H1 (cell line): ENCODE measurements around the gene PDSS1. TPM values are rescaled to one million over a fixed set of nuclear protein-coding genes. Genes with fewer than 3 reads are reported as not detected.
A peak's percentile ranks its signal among the peaks of the same experiment; 100 is the strongest.

Source experiments
- CTCF ChIA-PET: fragments of 300-600 bp; sonication (Branson Sonifier 250); formaldehyde crosslinking; loops from one replicate; lab custom pipeline; 2021; ENCODE audit not compliant: partially characterized antibody; lab: Charles Lee
- POLR2A ChIA-PET: fragments of 300-600 bp; sonication (Branson Sonifier 250); formaldehyde crosslinking; loops from one replicate; lab custom pipeline; 2021; ENCODE audit warnings: inconsistent platforms; ENCODE audit not compliant: partially characterized antibody; lab: Charles Lee
- DNase-seq, 2 experiments: peaks; one replicate each; pipeline versions ENCODE4 v3.0.0 to v3.0.0-alpha.2; 2010 to 2022; ENCODE audit warnings: low spot score in 2 of 2, low read depth in 1 of 2, mixed read lengths in 1 of 2
- FAIRE-seq: peaks from 2 replicates; lab custom pipeline; 2011; peaks lifted over from hg19 to GRCh38; lab: Jason Lieb, UNC
- H2AFZ ChIP-seq: 2 replicates; pipeline ENCODE4 v1.8.1; 2012; ENCODE audit warnings: low read length, inconsistent platforms
- H2AK5ac ChIP-seq: 2 replicates; pipeline ENCODE4 v1.6.1; 2013; ENCODE audit warnings: low read depth, low read length
- H2BK120ac ChIP-seq: replicated peaks from 2 replicates; pipeline ENCODE3; 2013; ENCODE audit warnings: low read depth, low read length, inconsistent platforms
- H2BK12ac ChIP-seq: 2 replicates; pipeline ENCODE4 v1.6.1; 2013; ENCODE audit warnings: low read depth, low read length
- H2BK15ac ChIP-seq: 2 replicates; pipeline ENCODE4 v1.6.1; 2013; ENCODE audit warnings: low read length
- H2BK20ac ChIP-seq: 2 replicates; pipeline ENCODE4 v1.6.1; 2013; ENCODE audit warnings: low read length
- H2BK5ac ChIP-seq: 2 replicates; pipeline ENCODE4 v1.6.1; 2013; ENCODE audit warnings: low read depth, low read length
- H3K14ac ChIP-seq: 2 replicates; pipeline ENCODE4 v1.6.1; 2013; ENCODE audit warnings: inconsistent platforms; ENCODE audit not compliant: insufficient read length
- H3K18ac ChIP-seq: 2 replicates; pipeline ENCODE4 v1.6.1; 2013; ENCODE audit warnings: low read length; ENCODE audit errors: extremely low read depth
- H3K23ac ChIP-seq: 2 replicates; pipeline ENCODE4 v1.6.1; 2013; ENCODE audit warnings: inconsistent platforms; ENCODE audit not compliant: insufficient read length
- H3K23me2 ChIP-seq: 2 replicates; pipeline ENCODE4 v1.6.1; 2013; ENCODE audit warnings: low read depth, low read length
- H3K27ac ChIP-seq: 2 replicates; pipeline ENCODE4 v1.6.1; 2011; ENCODE audit warnings: low read depth, low read length, inconsistent platforms
- H3K27me3 ChIP-seq, 4 experiments: replicated peaks in 1 of 4; 1 replicate in 1 of 4; 2 replicates in 3 of 4; pipeline versions ENCODE4 v1.6.1 to v1.8.1; 2011 to 2013; ENCODE audit warnings: low read length in 3 of 4, mild to moderate bottlenecking in 3 of 4, inconsistent platforms in 2 of 4, mixed read lengths in 2 of 4, moderate library complexity in 1 of 4; ENCODE audit not compliant: control insufficient read depth in 3 of 4, insufficient read depth in 3 of 4; ENCODE audit errors: extremely low read depth in 1 of 4
- H3K36me3 ChIP-seq, 4 experiments: 2 replicates each; pipeline versions ENCODE4 v1.6.1 to v1.8.1; 2011 to 2013; ENCODE audit warnings: mild to moderate bottlenecking in 4 of 4, low read length in 3 of 4, moderate library complexity in 2 of 4, control low read depth in 1 of 4, inconsistent platforms in 1 of 4; ENCODE audit not compliant: insufficient read depth in 4 of 4, control insufficient read depth in 2 of 4
- H3K4ac ChIP-seq: replicated peaks from 2 replicates; pipeline ENCODE3; 2013; ENCODE audit warnings: low read length, low read depth, mixed read lengths, inconsistent platforms; ENCODE audit not compliant: insufficient read length
- H3K4me1 ChIP-seq, 4 experiments: replicated peaks in 1 of 4; 1 replicate in 1 of 4; 2 replicates in 3 of 4; pipeline versions ENCODE4 v1.6.1 to v1.8.1; 2011 to 2013; ENCODE audit warnings: low read length in 3 of 4, inconsistent platforms in 2 of 4, mixed read lengths in 1 of 4; ENCODE audit not compliant: insufficient read depth in 4 of 4, control insufficient read depth in 3 of 4
- H3K4me2 ChIP-seq, 2 experiments: 2 replicates each; pipeline versions ENCODE4 v1.6.1 to v1.8.1; 2011 to 2013; ENCODE audit warnings: low read depth in 2 of 2, low read length in 2 of 2, control low read depth in 1 of 2, inconsistent platforms in 1 of 2, mild to moderate bottlenecking in 1 of 2; ENCODE audit not compliant: insufficient read depth in 1 of 2
- H3K4me3 ChIP-seq, 4 experiments: fragments of 200-600, 300-600 bp in 1 of 4; sonication (generic), shearing (Covaris generic), sonication (Bioruptor Twin) in 1 of 4; 2 replicates each; pipeline versions ENCODE4 v1.5.1 to v1.8.1; 2011 to 2016; ENCODE audit warnings: low read length in 4 of 4, low read depth in 3 of 4, control low read depth in 2 of 4, inconsistent platforms in 2 of 4, mild to moderate bottlenecking in 2 of 4, mixed read lengths in 1 of 4, moderate library complexity in 1 of 4; ENCODE audit not compliant: insufficient read depth in 2 of 4; ENCODE audit errors: extremely low read depth in 1 of 4
- H3K56ac ChIP-seq: replicated peaks from 2 replicates; pipeline ENCODE3; 2013; ENCODE audit warnings: low read depth, mild to moderate bottlenecking, mixed read lengths, low read length, inconsistent platforms; ENCODE audit not compliant: insufficient read length
- H3K79me1 ChIP-seq: 2 replicates; pipeline ENCODE4 v1.6.1; 2013; ENCODE audit warnings: low read depth, low read length, control low read depth
- H3K79me2 ChIP-seq, 2 experiments: 2 replicates each; pipeline versions ENCODE4 v1.6.1 to v1.8.1; 2012 to 2013; ENCODE audit warnings: low read length in 2 of 2, mild to moderate bottlenecking in 2 of 2, inconsistent platforms in 1 of 2; ENCODE audit not compliant: insufficient read depth in 2 of 2, control insufficient read depth in 1 of 2
- H3K9ac ChIP-seq, 4 experiments: replicated peaks in 1 of 4; 1 replicate in 1 of 4; 2 replicates in 3 of 4; pipeline versions ENCODE4 v1.6.1 to v1.8.1; 2011 to 2013; ENCODE audit warnings: low read depth in 3 of 4, low read length in 3 of 4, control low read depth in 2 of 4, mild to moderate bottlenecking in 2 of 4, moderate library complexity in 2 of 4, inconsistent platforms in 1 of 4; ENCODE audit errors: extremely low read depth in 1 of 4
- H3K9me3 ChIP-seq, 2 experiments: 2 replicates each; pipeline versions ENCODE4 v1.6.1 to v1.8.1; 2012 to 2013; ENCODE audit warnings: mild to moderate bottlenecking in 2 of 2, moderate library complexity in 2 of 2, control low read depth in 1 of 2, inconsistent platforms in 1 of 2, low read depth in 1 of 2, low read length in 1 of 2, mixed read lengths in 1 of 2; ENCODE audit not compliant: insufficient read depth in 2 of 2
- H4K20me1 ChIP-seq, 2 experiments: replicated peaks in 1 of 2; 2 replicates each; pipeline versions ENCODE3 to v1.8.1; 2011 to 2013; ENCODE audit warnings: inconsistent platforms in 2 of 2, low read length in 2 of 2, mild to moderate bottlenecking in 1 of 2; ENCODE audit not compliant: insufficient read depth in 2 of 2, control insufficient read depth in 1 of 2
- H4K5ac ChIP-seq: 2 replicates; pipeline ENCODE4 v1.6.1; 2013; ENCODE audit warnings: low read length, low read depth, mixed read lengths, inconsistent platforms; ENCODE audit not compliant: insufficient read length
- H4K8ac ChIP-seq: 2 replicates; pipeline ENCODE4 v1.8.0; 2013; ENCODE audit warnings: mild to moderate bottlenecking, moderate library complexity, low read length, inconsistent platforms; ENCODE audit not compliant: insufficient read depth; ENCODE audit errors: extremely low read depth
- H4K91ac ChIP-seq: replicated peaks from 2 replicates; pipeline ENCODE3; 2013; ENCODE audit warnings: low read length, mixed read lengths, inconsistent platforms; ENCODE audit not compliant: insufficient read length
- CBX5 ChIP-seq: fragments of 300-800, 300-1000 bp; sonication (generic); IDR thresholded peaks from 2 replicates; pipeline ENCODE4 v1.7.1; 2016; ENCODE audit warnings: antibody characterized with exemption, low read length, low read depth
- RAD21 ChIP-seq, 2 experiments: IDR thresholded peaks in 1 of 2; conservative IDR thresholded peaks in 1 of 2; 2 replicates each; pipeline ENCODE4 v1.6.1; 2011; ENCODE audit warnings: low read depth in 2 of 2, low read length in 2 of 2, improper control_type of control experiment in 1 of 2, inconsistent platforms in 1 of 2, mild to moderate bottlenecking in 1 of 2, moderate library complexity in 1 of 2
- USF2 ChIP-seq: IDR thresholded peaks from 2 replicates; pipeline ENCODE4 v1.6.1; 2011; ENCODE audit warnings: low read length, improper control_type of control experiment
- WGBS, 2 experiments: shearing (Covaris generic) in 1 of 2; methylation state at CpG; one replicate each; pipeline versions ENCODE4 v1.1.6 to v1.1.7; 2013 to 2015; ENCODE audit warnings: low lambda C conversion rate in 2 of 2, mixed read lengths in 2 of 2, inconsistent platforms in 1 of 2, low coverage in 1 of 2, missing lambda C conversion rate in 1 of 2; ENCODE audit not compliant: insufficient replicate concordance in 2 of 2, insufficient coverage in 1 of 2, insufficient read length in 1 of 2; ENCODE audit errors: extremely low coverage in 1 of 2, missing lambda C conversion rate in 1 of 2; 5-methylcytosine and 5-hydroxymethylcytosine counted together
- polyA plus RNA-seq, 7 experiments: library from polyadenylated mRNA; depleted of rRNA in 3 of 7; stranded (reverse) in 5 of 7; unstranded in 2 of 7; fragments of >200 nt in 5 of 7; fragments of 200-250 nt in 2 of 7; gene quantifications; 1 replicate in 5 of 7; 2 replicates in 1 of 7; 4 replicates in 1 of 7; pipeline versions ENCODE4 v1.2.1 to v1.2.3, GENCODE V29; 2011 to 2013; ENCODE audit warnings: missing spikeins in 2 of 7, mixed read lengths in 2 of 7
- total RNA-seq: library from RNA; stranded (reverse); fragmentation: NEBNext Ultra II Directional; extraction: Animal tissue kit (Norgen Biotek cat#: 25700); gene quantifications from 2 replicates; pipeline ENCODE4 v1.2.1, GENCODE V29; 2021

Gene PDSS1
- total and polyA plus RNA-seq, 2 of the 8 experiments (the other 6 are each of a cell fraction or from before 2014, with no cell fraction given): 21.3 to 26.0 TPM

- peak; percentile 36 to 40 for TF ChIP-seq RAD21 (IDR thresholded peaks at IDR 0.05 in 1 of 2, conservative IDR thresholded peaks at IDR 0.05 in 1 of 2; ENCODE audit: low read depth in 2 of 2, low read length in 2 of 2)
- no peak for TF ChIP-seq USF2
- no peak for TF ChIP-seq CBX5
- ChIA-PET POLR2A (interaction anchor here (0.7 kb wide), 1 partner anchor 214 kb away, joined by 3 read pairs; no protein-coding TSS in a partner anchor), CTCF (interaction anchor here (0.7 to 8.2 kb wide), 6 partner anchors 12 to 185 kb away, joined by 3 to 147 read pairs (median 4); no protein-coding TSS in a partner anchor)
- H3K23ac ChIP-seq: no peak overlapping the region
- no peak overlapping the region for H3K27ac ChIP-seq
- H3K27me3 ChIP-seq: no peaks in the 10 kb centered on the region
- no peak overlapping the region for H4K8ac ChIP-seq
- no peak overlapping the region for H2AK5ac ChIP-seq
- no peak overlapping the region for H2BK5ac ChIP-seq
- no peak overlapping the region for H3K56ac ChIP-seq
- no peak overlapping the region for H3K4me3 ChIP-seq
- H3K36me3 ChIP-seq: peaks cover 0 to 35% (median 16%) of the 10 kb centered on the region in 4 experiments; a peak in 5 of 8 replicates
- no peaks in the 10 kb centered on the region for H3K79me2 ChIP-seq
- H3K79me1 ChIP-seq: no peaks in the 10 kb centered on the region
- no peak overlapping the region for H2AFZ ChIP-seq
- H4K91ac ChIP-seq: no peak overlapping the region
- no peak overlapping the region for H2BK120ac ChIP-seq
- H2BK15ac ChIP-seq: no peak overlapping the region
- DNase-seq (no peak), FAIRE-seq (no peak)
- H3K18ac ChIP-seq: no peak overlapping the region
- peaks cover 0 to 1% (median under 1%) of the 10 kb centered on the region in 4 experiments; a peak in 2 of 7 replicates for H3K4me1 ChIP-seq
- H3K9ac ChIP-seq: no peak overlapping the region
- no peaks in the 10 kb centered on the region for H4K20me1 ChIP-seq
- H3K4ac ChIP-seq: no peak overlapping the region
- H4K5ac ChIP-seq: no peak overlapping the region
- no peaks in the 10 kb centered on the region for H3K9me3 ChIP-seq
- no peak overlapping the region for H3K4me2 ChIP-seq
- no peak overlapping the region for H2BK20ac ChIP-seq
- no peaks in the 10 kb centered on the region for H3K23me2 ChIP-seq
- H2BK12ac ChIP-seq: no peak overlapping the region
- WGBS, 2 experiments: 90% methylated on average over 7 of the region's 7 CpGs; no CpG with 5 or more reads in 1 of the 2 experiments
- H3K14ac ChIP-seq: no peak overlapping the region
Measured at GRCh38 chr10:26728957-26729356, 31.5 kb downstream of the PDSS1 start.
